Mucosa of descending colon (tissue), 3 donors: Measurements from ENCODE around the gene POLA1. TPM values are rescaled to one million over a fixed set of nuclear protein-coding genes. Genes with fewer than 3 reads are reported as not detected.

Experiments
- ATAC-seq: fragments of 200-7000 bp; cut with Tn5 transposase; one replicate; pipeline ENCODE4 v1.9.1; 2020; ENCODE audit warnings: mild to moderate bottlenecking, moderate library complexity
- DNase-seq, 3 donors: peaks; one replicate each; pipeline ENCODE4 v3.0.0-alpha.2; 2020
- H3K36me3 ChIP-seq: fragments of 200-600 bp; one replicate; pipeline ENCODE4 v1.8.0; 2021; ENCODE audit warnings: low read depth, mild to moderate bottlenecking
- H3K4me1 ChIP-seq: fragments of 200-600 bp; one replicate; pipeline ENCODE4 v1.8.0; 2021; ENCODE audit warnings: low read depth, mild to moderate bottlenecking
- H3K4me3 ChIP-seq: fragments of 200-600 bp; one replicate; pipeline ENCODE4 v1.8.0; 2021; ENCODE audit warnings: mild to moderate bottlenecking
- H3K9me3 ChIP-seq: fragments of 200-600 bp; one replicate; pipeline ENCODE4 v1.8.0; 2021; ENCODE audit warnings: mild to moderate bottlenecking
- intact Hi-C, 2 donors: fragments of 100-400 bp; cut with DNase I in 1 of 2; cut with micrococcal nuclease in 1 of 2; formaldehyde crosslinking; loops; one replicate each; pipeline versions ENCODE4 v1.11.0 to v1.11.1; 2022; cut with DNase I, micrococcal nuclease
- total RNA-seq, 3 donors: library from RNA; stranded (reverse); fragmentation: NEBNext Ultra II Directional in 2 of 3; extraction: Animal tissue kit (Norgen Biotek cat#: 25700) in 2 of 3; gene quantifications; one replicate each; pipeline versions ENCODE4 v1.2.1 to v1.2.4, GENCODE V29; 2021 to 2023
- TF ChIP-seq, protein P1 (sequence below): fragments of 200-600 bp; IDR thresholded peaks from one replicate; pipeline ENCODE4 v1.8.0; 2022; ENCODE audit warnings: antibody characterized with exemption, mild to moderate bottlenecking
- donor health status: DM: no; HTN: no; CAD: no; lungs with moderate emphysema.
- donor health status: DM: no; HTN: no; CAD: no.
- donor health status: DM: no; HTN: yes; CAD: no.

POLA1 gene
- total RNA-seq, 3 donors from 2014 or later: 11.5 to 14.4 (median 12.5) TPM

- Histone ChIP-seq H3K4me3 (no peak overlapping the region), H3K36me3 (no peaks in the 10 kb centered on the region), H3K4me1 (no peaks in the 10 kb centered on the region), H3K9me3 (no peaks in the 10 kb centered on the region)
- ATAC-seq: no peak
- DNase-seq: no peak
- TF ChIP-seq, protein P1, sequence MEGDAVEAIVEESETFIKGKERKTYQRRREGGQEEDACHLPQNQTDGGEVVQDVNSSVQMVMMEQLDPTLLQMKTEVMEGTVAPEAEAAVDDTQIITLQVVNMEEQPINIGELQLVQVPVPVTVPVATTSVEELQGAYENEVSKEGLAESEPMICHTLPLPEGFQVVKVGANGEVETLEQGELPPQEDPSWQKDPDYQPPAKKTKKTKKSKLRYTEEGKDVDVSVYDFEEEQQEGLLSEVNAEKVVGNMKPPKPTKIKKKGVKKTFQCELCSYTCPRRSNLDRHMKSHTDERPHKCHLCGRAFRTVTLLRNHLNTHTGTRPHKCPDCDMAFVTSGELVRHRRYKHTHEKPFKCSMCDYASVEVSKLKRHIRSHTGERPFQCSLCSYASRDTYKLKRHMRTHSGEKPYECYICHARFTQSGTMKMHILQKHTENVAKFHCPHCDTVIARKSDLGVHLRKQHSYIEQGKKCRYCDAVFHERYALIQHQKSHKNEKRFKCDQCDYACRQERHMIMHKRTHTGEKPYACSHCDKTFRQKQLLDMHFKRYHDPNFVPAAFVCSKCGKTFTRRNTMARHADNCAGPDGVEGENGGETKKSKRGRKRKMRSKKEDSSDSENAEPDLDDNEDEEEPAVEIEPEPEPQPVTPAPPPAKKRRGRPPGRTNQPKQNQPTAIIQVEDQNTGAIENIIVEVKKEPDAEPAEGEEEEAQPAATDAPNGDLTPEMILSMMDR: no peak
- intact Hi-C loops: no loop called here
Observed at GRCh38 chrX:24918715-24919114, 225.0 kb downstream of the POLA1 start.

- intact Hi-C loops: no loop called here
- Histone ChIP-seq H3K4me3 (no peak overlapping the region), H3K36me3 (no peaks in the 10 kb centered on the region), H3K4me1 (no peaks in the 10 kb centered on the region), H3K9me3 (no peaks in the 10 kb centered on the region)
- ATAC-seq (no peak), DNase-seq (no peak)
- TF ChIP-seq, protein P1: no peak
Observed at GRCh38 chrX:24920769-24921168, 227.1 kb downstream of the POLA1 start.

GRCh38 chrX:24925430-24925829, 231.7 kb downstream of the POLA1 start:
- intact Hi-C loops: no loop called here
- TF ChIP-seq, protein P1: no peak
- ATAC-seq: no peak

GRCh38 chrX:24927372-24927771, 233.7 kb downstream of the POLA1 start:
- no peaks in the 10 kb centered on the region for H3K4me1 ChIP-seq
- TF ChIP-seq, protein P1: no peak
- no peaks in the 10 kb centered on the region for H3K36me3 ChIP-seq
- DNase-seq (no peak), ATAC-seq (no peak)
- no peak overlapping the region for H3K4me3 ChIP-seq
- intact Hi-C loops: no loop called here
- no peaks in the 10 kb centered on the region for H3K9me3 ChIP-seq

More at GRCh38 chrX:24925430-24925829, 231.7 kb downstream of the POLA1 start:
- DNase-seq: no peak
- no peaks in the 10 kb centered on the region for H3K9me3 ChIP-seq
- H3K4me1 ChIP-seq: no peaks in the 10 kb centered on the region
- no peak overlapping the region for H3K4me3 ChIP-seq
- H3K36me3 ChIP-seq: no peaks in the 10 kb centered on the region

- no peaks in the 10 kb centered on the region for H3K9me3 ChIP-seq
- H3K4me3 ChIP-seq: no peak overlapping the region
- no peak for DNase-seq
- no peak for ATAC-seq
- intact Hi-C loops: no loop called here
- H3K4me1 ChIP-seq: no peaks in the 10 kb centered on the region
- no peaks in the 10 kb centered on the region for H3K36me3 ChIP-seq
- TF ChIP-seq, protein P1: no peak
Observed at GRCh38 chrX:24928114-24928513, 234.4 kb downstream of the POLA1 start.

GRCh38 chrX:24934279-24934678, 240.6 kb downstream of the POLA1 start:
- no peaks in the 10 kb centered on the region for H3K36me3 ChIP-seq
- intact Hi-C loops: no loop called here
- ATAC-seq (no peak), DNase-seq (no peak)
- H3K4me3 ChIP-seq: no peak overlapping the region
- TF ChIP-seq, protein P1: no peak
- H3K9me3 ChIP-seq: no peaks in the 10 kb centered on the region
- no peaks in the 10 kb centered on the region for H3K4me1 ChIP-seq
